ENCODE results near the gene UBL7. TPM values are rescaled to one million over a fixed set of nuclear protein-coding genes. Genes with fewer than 3 reads are reported as not detected.

The UBL7 gene
- total RNA-seq, 6 experiments from 2014 or later, result 50.9 to 68.0 (median 60.1) TPM

DNA sequence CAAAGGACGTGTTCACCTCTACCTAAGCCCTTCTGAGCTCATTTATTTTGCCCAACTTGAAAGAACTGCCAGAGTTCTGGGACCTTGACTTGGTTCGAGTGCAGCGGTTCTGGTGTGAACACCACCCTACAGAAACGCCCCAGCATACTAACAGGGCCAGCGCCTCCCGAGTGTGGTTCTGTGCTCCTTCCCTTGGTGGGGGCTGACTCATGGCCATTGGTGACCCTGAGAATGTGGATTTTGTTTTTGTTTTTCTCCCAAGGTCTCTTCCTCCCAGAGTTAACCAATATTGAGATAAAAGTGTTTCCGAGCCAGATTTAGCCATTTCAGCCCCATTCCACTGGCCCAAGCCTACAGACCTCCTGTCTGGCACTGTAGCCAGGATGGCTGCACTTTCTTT lies 55.1 kb downstream of the UBL7 start:
- Mint-ChIP-seq H3K9me3 (no peaks in the 10 kb centered on the region), H3K27ac (peak overlapping the region; percentile 98), H3K36me3 (ENCODE audit: low read depth) (peaks cover 19% of the 10 kb centered on the region), H3K4me3 (no peak overlapping the region), H3K4me1 (ENCODE audit: low read depth) (peaks cover 79% of the 10 kb centered on the region), H3K27me3 (ENCODE audit: insufficient read depth) (peaks cover 4% of the 10 kb centered on the region)
- no peak for DNase-seq
- TF ChIP-seq, protein P1, sequence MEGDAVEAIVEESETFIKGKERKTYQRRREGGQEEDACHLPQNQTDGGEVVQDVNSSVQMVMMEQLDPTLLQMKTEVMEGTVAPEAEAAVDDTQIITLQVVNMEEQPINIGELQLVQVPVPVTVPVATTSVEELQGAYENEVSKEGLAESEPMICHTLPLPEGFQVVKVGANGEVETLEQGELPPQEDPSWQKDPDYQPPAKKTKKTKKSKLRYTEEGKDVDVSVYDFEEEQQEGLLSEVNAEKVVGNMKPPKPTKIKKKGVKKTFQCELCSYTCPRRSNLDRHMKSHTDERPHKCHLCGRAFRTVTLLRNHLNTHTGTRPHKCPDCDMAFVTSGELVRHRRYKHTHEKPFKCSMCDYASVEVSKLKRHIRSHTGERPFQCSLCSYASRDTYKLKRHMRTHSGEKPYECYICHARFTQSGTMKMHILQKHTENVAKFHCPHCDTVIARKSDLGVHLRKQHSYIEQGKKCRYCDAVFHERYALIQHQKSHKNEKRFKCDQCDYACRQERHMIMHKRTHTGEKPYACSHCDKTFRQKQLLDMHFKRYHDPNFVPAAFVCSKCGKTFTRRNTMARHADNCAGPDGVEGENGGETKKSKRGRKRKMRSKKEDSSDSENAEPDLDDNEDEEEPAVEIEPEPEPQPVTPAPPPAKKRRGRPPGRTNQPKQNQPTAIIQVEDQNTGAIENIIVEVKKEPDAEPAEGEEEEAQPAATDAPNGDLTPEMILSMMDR (IDR thresholded peaks at IDR 0.05), result no peak

DNA sequence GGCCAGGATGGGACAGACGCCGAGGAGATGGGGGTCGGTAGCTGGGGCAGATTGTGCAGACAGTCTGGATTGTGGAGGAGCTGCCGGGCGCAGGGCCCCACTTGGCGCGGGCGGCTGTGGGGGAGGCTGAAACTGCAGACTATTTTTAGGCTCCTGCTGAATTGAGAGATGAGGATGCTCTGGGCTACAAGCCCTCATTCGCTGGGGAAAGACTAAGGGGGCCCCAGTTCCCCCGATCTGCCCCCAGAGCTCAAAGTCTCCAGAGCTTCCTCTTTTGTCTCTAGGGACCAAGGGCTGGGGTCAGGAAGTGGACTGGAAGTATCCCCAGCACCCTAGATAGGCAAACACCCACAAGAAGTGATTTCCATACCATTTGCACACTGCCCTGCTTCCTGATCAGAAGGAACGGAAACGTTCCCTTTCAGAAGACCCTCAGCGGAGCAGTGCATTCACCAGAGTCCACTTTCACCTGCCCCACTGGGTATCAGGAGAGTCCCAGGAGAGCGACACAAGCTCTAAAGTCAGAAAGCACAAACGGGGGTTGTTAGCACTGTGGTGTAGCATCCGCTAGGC lies 56.9 kb downstream of the UBL7 start:
- peaks cover 94% of the 10 kb centered on the region for H3K4me1 Mint-ChIP-seq (ENCODE audit: low read depth)
- peak overlapping the region; percentile 70 for H3K27ac Mint-ChIP-seq
- TF ChIP-seq, protein P1 (IDR thresholded peaks at IDR 0.05), result no peak
- H3K27me3 Mint-ChIP-seq (ENCODE audit: insufficient read depth), result peaks cover 4% of the 10 kb centered on the region
- no peaks in the 10 kb centered on the region for H3K9me3 Mint-ChIP-seq
- no peak overlapping the region for H3K4me3 Mint-ChIP-seq
- no peak for DNase-seq
- H3K36me3 Mint-ChIP-seq (ENCODE audit: low read depth), result peaks cover 19% of the 10 kb centered on the region

- TF ChIP-seq, protein P1 (IDR thresholded peaks at IDR 0.05), result no peak
- H3K9me3 Mint-ChIP-seq, result no peaks in the 10 kb centered on the region
- H3K4me3 Mint-ChIP-seq, result no peak overlapping the region
- H3K4me1 Mint-ChIP-seq (ENCODE audit: low read depth), result peaks cover 94% of the 10 kb centered on the region
- no peak for DNase-seq
- peak overlapping the region; percentile 70 for H3K27ac Mint-ChIP-seq
- peaks cover 19% of the 10 kb centered on the region for H3K36me3 Mint-ChIP-seq (ENCODE audit: low read depth)
- H3K27me3 Mint-ChIP-seq (ENCODE audit: insufficient read depth), result peaks cover 2% of the 10 kb centered on the region
Measured at GRCh38 chr15:74403588-74403919, 57.4 kb downstream of the UBL7 start.

DNA sequence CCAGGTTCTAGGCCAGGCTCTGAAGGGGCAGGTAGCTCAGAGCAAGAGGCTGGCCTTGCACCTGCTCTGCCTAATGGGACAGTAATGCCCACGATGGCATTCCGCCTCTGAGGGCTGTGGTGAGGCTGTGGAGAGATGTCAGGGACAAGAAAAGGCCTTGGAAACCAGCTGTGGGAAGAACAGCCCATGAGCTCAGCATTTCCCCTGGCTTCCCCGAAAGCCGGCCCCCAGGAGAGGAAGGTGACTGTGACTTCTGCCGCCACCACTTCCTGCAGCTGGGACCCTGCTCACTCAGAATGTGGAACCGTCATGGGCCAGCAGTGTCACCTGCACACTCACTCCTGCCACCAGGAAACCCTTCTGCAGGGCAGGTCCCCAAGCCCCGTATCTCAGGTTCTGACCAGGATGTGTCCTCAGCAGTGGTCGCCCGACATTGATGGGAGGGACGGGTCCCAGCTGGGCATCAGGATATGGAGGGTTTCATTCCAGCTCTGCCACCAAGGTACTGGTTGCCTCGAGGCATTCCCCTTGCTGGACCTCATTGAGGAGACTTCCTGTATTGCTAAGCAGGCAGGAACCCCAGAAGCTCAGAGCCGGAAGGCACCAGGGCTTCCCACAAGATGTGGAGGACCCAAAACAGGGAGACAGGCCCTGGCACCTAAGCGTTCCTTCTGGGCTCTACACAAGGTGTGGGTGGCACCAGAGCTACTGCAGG lies 57.9 kb downstream of the UBL7 start:
- TF ChIP-seq, protein P1 (IDR thresholded peaks at IDR 0.05), result no peak
- Mint-ChIP-seq H3K27ac (peak overlapping the region; percentile 70), H3K36me3 (ENCODE audit: low read depth) (peaks cover 19% of the 10 kb centered on the region), H3K4me1 (ENCODE audit: low read depth) (peaks cover 94% of the 10 kb centered on the region), H3K9me3 (no peaks in the 10 kb centered on the region), H3K27me3 (ENCODE audit: insufficient read depth) (no peaks in the 10 kb centered on the region; the same call in none of the 2 replicates), H3K4me3 (no peak overlapping the region)
- no peak for DNase-seq

- Mint-ChIP-seq H3K4me3 (no peak overlapping the region), H3K27ac (peak overlapping the region; percentile 73), H3K27me3 (ENCODE audit: insufficient read depth) (no peaks in the 10 kb centered on the region; the same call in none of the 2 replicates), H3K9me3 (no peaks in the 10 kb centered on the region), H3K36me3 (ENCODE audit: low read depth) (peaks cover 19% of the 10 kb centered on the region), H3K4me1 (ENCODE audit: low read depth) (peaks cover 94% of the 10 kb centered on the region)
- DNase-seq, result no peak
- TF ChIP-seq, protein P1 (IDR thresholded peaks at IDR 0.05), result no peak
Measured at GRCh38 chr15:74402337-74402841, 58.6 kb downstream of the UBL7 start.
